H1 (cell line): ENCODE measurements around the gene YIF1A.

ENCODE experiments used
- CEBPB ChIP-seq: IDR thresholded peaks from 2 replicates; pipeline ENCODE4 v1.6.1; 2012; ENCODE audit warnings: low read depth, low read length
- CHD2 ChIP-seq: IDR thresholded peaks from 2 replicates; pipeline ENCODE4 v1.6.1; 2012; ENCODE audit warnings: low read length, improper control_type of control experiment
- RFX5 ChIP-seq: IDR thresholded peaks from 2 replicates; pipeline ENCODE4 v1.6.1; 2011; ENCODE audit warnings: low read depth, low read length, improper control_type of control experiment, borderline replicate concordance
- TF ChIP-seq, protein P1 (sequence below), 3 experiments: IDR thresholded peaks; 1 replicate in 2 of 3; 2 replicates in 1 of 3; pipeline versions ENCODE4 v1.5.1 to v1.6.1; 2011; ENCODE audit warnings: low read length in 3 of 3, mild to moderate bottlenecking in 3 of 3, inconsistent platforms in 2 of 3, low read depth in 1 of 3, moderate library complexity in 1 of 3; ENCODE audit not compliant: insufficient read depth in 1 of 3; ENCODE audit errors: control extremely low read depth in 1 of 3

DNA sequence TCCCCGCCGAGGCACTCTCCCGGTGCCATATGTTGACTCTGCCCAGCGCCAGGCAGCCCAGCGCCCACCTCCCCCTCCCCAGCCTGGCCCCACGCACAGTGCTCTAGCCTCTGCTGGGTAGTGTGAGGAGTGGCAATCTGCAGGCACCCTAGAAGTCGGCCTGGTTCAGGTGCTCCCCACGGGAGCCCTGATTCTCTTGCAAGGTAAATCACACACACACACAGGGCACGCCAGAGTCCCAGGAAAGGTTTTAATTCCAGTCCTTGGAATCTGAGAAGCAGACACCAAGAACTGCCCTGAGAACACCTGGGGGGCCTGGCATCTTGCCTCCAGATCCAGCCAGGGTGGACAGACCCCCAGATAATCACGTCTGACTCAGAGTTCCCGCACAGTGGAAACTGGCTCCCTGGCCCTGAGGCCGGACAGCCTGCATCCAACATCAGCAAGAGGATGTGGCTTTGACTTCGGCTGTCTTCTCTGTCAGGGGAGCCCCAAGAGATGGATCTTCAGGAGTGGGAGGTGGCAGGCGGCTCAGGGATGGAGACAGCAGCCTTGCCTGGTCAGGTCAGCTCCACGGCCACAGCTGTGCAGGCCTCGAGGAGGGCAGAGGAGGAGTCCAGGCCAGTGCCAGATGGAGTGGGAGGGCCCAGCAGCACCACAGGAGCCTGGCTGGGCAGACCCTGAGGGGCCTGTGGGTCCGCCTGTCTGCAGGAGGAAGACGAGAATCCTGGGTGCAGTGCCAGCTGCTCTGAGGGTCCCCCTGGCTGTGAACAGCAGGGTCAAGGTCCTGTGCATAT is 48.4 kb upstream of the YIF1A start:
- TF ChIP-seq, protein P1, sequence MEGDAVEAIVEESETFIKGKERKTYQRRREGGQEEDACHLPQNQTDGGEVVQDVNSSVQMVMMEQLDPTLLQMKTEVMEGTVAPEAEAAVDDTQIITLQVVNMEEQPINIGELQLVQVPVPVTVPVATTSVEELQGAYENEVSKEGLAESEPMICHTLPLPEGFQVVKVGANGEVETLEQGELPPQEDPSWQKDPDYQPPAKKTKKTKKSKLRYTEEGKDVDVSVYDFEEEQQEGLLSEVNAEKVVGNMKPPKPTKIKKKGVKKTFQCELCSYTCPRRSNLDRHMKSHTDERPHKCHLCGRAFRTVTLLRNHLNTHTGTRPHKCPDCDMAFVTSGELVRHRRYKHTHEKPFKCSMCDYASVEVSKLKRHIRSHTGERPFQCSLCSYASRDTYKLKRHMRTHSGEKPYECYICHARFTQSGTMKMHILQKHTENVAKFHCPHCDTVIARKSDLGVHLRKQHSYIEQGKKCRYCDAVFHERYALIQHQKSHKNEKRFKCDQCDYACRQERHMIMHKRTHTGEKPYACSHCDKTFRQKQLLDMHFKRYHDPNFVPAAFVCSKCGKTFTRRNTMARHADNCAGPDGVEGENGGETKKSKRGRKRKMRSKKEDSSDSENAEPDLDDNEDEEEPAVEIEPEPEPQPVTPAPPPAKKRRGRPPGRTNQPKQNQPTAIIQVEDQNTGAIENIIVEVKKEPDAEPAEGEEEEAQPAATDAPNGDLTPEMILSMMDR (IDR thresholded peaks at IDR 0.05; ENCODE audit: control extremely low read depth in 1 of 3, insufficient read depth in 1 of 3, low read depth in 1 of 3, low read length in 3 of 3) = no peak
- TF ChIP-seq CHD2 = no peak
- TF ChIP-seq CEBPB = no peak
- TF ChIP-seq RFX5 = no peak
